ENCODE measurements around the gene S100A14. TPM values are rescaled to one million over a fixed set of nuclear protein-coding genes. Genes with fewer than 3 reads are reported as not detected.

S100A14 gene
- total RNA-seq, 1 donor, result 0.36 TPM

DNA sequence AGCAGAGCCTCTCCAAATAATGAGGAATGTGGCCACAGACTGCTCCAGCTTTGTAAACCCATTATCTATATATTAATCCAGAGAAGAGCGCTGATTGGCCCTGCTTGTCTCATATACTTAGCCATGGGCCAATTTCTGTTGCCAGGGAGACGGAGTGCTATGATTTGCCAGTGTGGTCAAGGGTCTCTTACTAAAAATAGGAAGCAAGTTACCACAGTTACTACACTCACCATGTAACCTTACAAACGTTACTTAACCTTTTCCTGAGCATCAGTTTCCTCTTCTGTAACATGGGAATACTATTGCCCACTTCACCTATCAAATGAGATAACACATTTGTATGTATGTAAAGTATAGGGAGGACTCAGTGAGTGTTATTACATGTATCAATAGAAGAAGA lies 42.8 kb downstream of the S100A14 start:
- no peak overlapping the region for H3K4me3 ChIP-seq (ENCODE audit: insufficient read depth, low read length)
- DNase-seq (ENCODE audit: insufficient read length, low spot score, missing footprints), result peak; percentile 74
- TF ChIP-seq, protein P1, sequence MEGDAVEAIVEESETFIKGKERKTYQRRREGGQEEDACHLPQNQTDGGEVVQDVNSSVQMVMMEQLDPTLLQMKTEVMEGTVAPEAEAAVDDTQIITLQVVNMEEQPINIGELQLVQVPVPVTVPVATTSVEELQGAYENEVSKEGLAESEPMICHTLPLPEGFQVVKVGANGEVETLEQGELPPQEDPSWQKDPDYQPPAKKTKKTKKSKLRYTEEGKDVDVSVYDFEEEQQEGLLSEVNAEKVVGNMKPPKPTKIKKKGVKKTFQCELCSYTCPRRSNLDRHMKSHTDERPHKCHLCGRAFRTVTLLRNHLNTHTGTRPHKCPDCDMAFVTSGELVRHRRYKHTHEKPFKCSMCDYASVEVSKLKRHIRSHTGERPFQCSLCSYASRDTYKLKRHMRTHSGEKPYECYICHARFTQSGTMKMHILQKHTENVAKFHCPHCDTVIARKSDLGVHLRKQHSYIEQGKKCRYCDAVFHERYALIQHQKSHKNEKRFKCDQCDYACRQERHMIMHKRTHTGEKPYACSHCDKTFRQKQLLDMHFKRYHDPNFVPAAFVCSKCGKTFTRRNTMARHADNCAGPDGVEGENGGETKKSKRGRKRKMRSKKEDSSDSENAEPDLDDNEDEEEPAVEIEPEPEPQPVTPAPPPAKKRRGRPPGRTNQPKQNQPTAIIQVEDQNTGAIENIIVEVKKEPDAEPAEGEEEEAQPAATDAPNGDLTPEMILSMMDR (IDR thresholded peaks at IDR 0.05; ENCODE audit: extremely low read depth, low read depth, low read length), result no peak
- peaks cover 33% of the 10 kb centered on the region for H3K4me1 ChIP-seq (ENCODE audit: insufficient read depth, low read length)
- no peaks in the 10 kb centered on the region for H4K20me1 ChIP-seq (ENCODE audit: insufficient read depth, low read length)
- peak overlapping the region; percentile 85 for H3K27ac ChIP-seq (ENCODE audit: low read depth, low read length)
- peak overlapping the region; percentile 45 for H2AFZ ChIP-seq (ENCODE audit: low read length)
- H3K9me3 ChIP-seq (ENCODE audit: low read depth, low read length), result no peaks in the 10 kb centered on the region
- H3K79me2 ChIP-seq (ENCODE audit: insufficient read depth, low read length), result no peaks in the 10 kb centered on the region
- peak overlapping the region; percentile 80 for H3K4me2 ChIP-seq (ENCODE audit: insufficient read depth, low read length)
- no peaks in the 10 kb centered on the region for H3K36me3 ChIP-seq (ENCODE audit: insufficient read depth, low read length)
- H3K27me3 ChIP-seq (ENCODE audit: insufficient read depth, low read length), result no peaks in the 10 kb centered on the region

DNA sequence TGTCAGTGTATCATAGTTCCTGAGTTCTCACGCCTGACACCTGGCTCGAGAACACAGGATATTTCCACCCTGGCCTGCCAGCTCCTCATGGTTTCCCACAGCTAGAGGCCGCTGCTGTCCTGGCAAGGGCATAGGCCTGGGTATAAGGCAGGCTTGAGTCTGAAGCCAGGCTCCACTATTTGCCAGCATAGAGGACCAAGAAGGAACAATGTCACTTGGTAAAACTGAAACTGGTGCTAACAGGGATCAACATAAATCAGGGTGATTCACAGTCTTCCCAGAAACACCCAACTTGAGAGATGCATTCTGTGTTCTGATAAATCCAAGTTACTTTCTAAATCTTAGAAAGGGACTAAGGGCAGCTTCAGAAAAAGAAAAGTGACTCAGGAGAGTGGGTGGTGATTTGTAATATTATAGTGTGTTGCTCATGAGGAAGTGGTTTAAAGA lies 43.5 kb downstream of the S100A14 start:
- TF ChIP-seq, protein P1 (IDR thresholded peaks at IDR 0.05; ENCODE audit: extremely low read depth, low read depth, low read length), result peak; percentile 98
- Histone ChIP-seq H3K9me3 (ENCODE audit: low read depth, low read length) (no peaks in the 10 kb centered on the region), H3K36me3 (ENCODE audit: insufficient read depth, low read length) (no peaks in the 10 kb centered on the region), H4K20me1 (ENCODE audit: insufficient read depth, low read length) (no peaks in the 10 kb centered on the region), H3K4me3 (ENCODE audit: insufficient read depth, low read length) (peak overlapping the region; percentile 51), H2AFZ (ENCODE audit: low read length) (peak overlapping the region; percentile 58), H3K27ac (ENCODE audit: low read depth, low read length) (peak overlapping the region; percentile 85), H3K27me3 (ENCODE audit: insufficient read depth, low read length) (no peaks in the 10 kb centered on the region), H3K4me1 (ENCODE audit: insufficient read depth, low read length) (peaks cover 33% of the 10 kb centered on the region), H3K4me2 (ENCODE audit: insufficient read depth, low read length) (peak overlapping the region; percentile 80), H3K79me2 (ENCODE audit: insufficient read depth, low read length) (no peaks in the 10 kb centered on the region)
- DNase-seq (ENCODE audit: insufficient read length, low spot score, missing footprints), result peak; percentile 96

GRCh38 chr1:153571706-153572105 lies 44.4 kb downstream of the S100A14 start:
- Histone ChIP-seq H3K4me1 (ENCODE audit: insufficient read depth, low read length) (peaks cover 41% of the 10 kb centered on the region), H2AFZ (ENCODE audit: low read length) (peak overlapping the region; percentile 62), H3K27ac (ENCODE audit: low read depth, low read length) (peak overlapping the region; percentile 85), H3K4me2 (ENCODE audit: insufficient read depth, low read length) (peak overlapping the region; percentile 80), H4K20me1 (ENCODE audit: insufficient read depth, low read length) (no peaks in the 10 kb centered on the region), H3K36me3 (ENCODE audit: insufficient read depth, low read length) (no peaks in the 10 kb centered on the region), H3K9me3 (ENCODE audit: low read depth, low read length) (no peaks in the 10 kb centered on the region), H3K27me3 (ENCODE audit: insufficient read depth, low read length) (no peaks in the 10 kb centered on the region), H3K4me3 (ENCODE audit: insufficient read depth, low read length) (no peak overlapping the region), H3K79me2 (ENCODE audit: insufficient read depth, low read length) (no peaks in the 10 kb centered on the region)
- TF ChIP-seq, protein P1 (IDR thresholded peaks at IDR 0.05; ENCODE audit: extremely low read depth, low read depth, low read length), result no peak
- no peak for DNase-seq (ENCODE audit: insufficient read length, low spot score, missing footprints)

GRCh38 chr1:153570874-153571273 lies 45.3 kb downstream of the S100A14 start:
- Histone ChIP-seq H3K36me3 (ENCODE audit: insufficient read depth, low read length) (no peaks in the 10 kb centered on the region), H3K27ac (ENCODE audit: low read depth, low read length) (no peak overlapping the region), H3K27me3 (ENCODE audit: insufficient read depth, low read length) (no peaks in the 10 kb centered on the region), H3K4me2 (ENCODE audit: insufficient read depth, low read length) (no peak overlapping the region), H2AFZ (ENCODE audit: low read length) (no peak overlapping the region), H3K4me3 (ENCODE audit: insufficient read depth, low read length) (no peak overlapping the region), H3K79me2 (ENCODE audit: insufficient read depth, low read length) (no peaks in the 10 kb centered on the region), H3K9me3 (ENCODE audit: low read depth, low read length) (no peaks in the 10 kb centered on the region), H3K4me1 (ENCODE audit: insufficient read depth, low read length) (peaks cover 49% of the 10 kb centered on the region), H4K20me1 (ENCODE audit: insufficient read depth, low read length) (no peaks in the 10 kb centered on the region)
- TF ChIP-seq, protein P1 (IDR thresholded peaks at IDR 0.05; ENCODE audit: extremely low read depth, low read depth, low read length), result no peak
- no peak for DNase-seq (ENCODE audit: insufficient read length, low spot score, missing footprints)
